WTC11 (cell line): ENCODE data around the gene TMEM95. TPM values are rescaled to one million over a fixed set of nuclear protein-coding genes. Genes with fewer than 3 reads are reported as not detected.

Experiments used
- ATAC-seq: fragments of 200-7000 bp; cut with Tn5 transposase; 2 replicates; pipeline ENCODE4 v1.10.0; 2021; ENCODE audit warnings: mild to moderate bottlenecking, moderate library complexity
- CTCF ChIA-PET: fragments of 300-600 bp; sonication (Branson Sonifier 250); formaldehyde crosslinking; loops from one replicate; lab custom pipeline; 2021; ENCODE audit warnings: antibody characterized with exemption; lab: Charles Lee
- POLR2A ChIA-PET: fragments of 350-600 bp; sonication (Branson Sonifier 250); formaldehyde crosslinking; loops from one replicate; lab custom pipeline; 2021; ENCODE audit warnings: antibody characterized with exemption; lab: Charles Lee
- DNase-seq: peaks from one replicate; pipeline ENCODE4 v3.0.0; 2021; ENCODE audit warnings: low spot score
- H3K27ac Mint-ChIP-seq: 2 replicates; pipeline ENCODE4 v1.8.0; 2021; ENCODE audit warnings: mixed read lengths
- H3K27me3 Mint-ChIP-seq: 2 replicates; pipeline ENCODE4 v1.8.0; 2021; ENCODE audit warnings: low read depth, mild to moderate bottlenecking, moderate library complexity, mixed read lengths
- H3K36me3 Mint-ChIP-seq: 2 replicates; pipeline ENCODE4 v1.8.0; 2021; ENCODE audit warnings: mixed read lengths
- H3K4me1 Mint-ChIP-seq: 2 replicates; pipeline ENCODE4 v1.8.0; 2022; ENCODE audit warnings: mixed read lengths
- H3K4me3 Mint-ChIP-seq: 2 replicates; pipeline ENCODE4 v1.8.0; 2021; ENCODE audit warnings: mild to moderate bottlenecking, moderate library complexity, mixed read lengths
- H3K9me3 Mint-ChIP-seq: 2 replicates; pipeline ENCODE4 v1.8.0; 2021; ENCODE audit warnings: mixed read lengths
- ATF1 ChIP-seq: sonication (generic); formaldehyde crosslinking; IDR thresholded peaks from 2 replicates; pipeline ENCODE4 v1.8.1; 2023; ENCODE audit warnings: mild to moderate bottlenecking, moderate library complexity, missing genetic modification reagents
- ELF4 ChIP-seq: sonication (generic); formaldehyde crosslinking; IDR thresholded peaks from 2 replicates; pipeline ENCODE4 v1.8.1; 2022; ENCODE audit warnings: low read depth, mild to moderate bottlenecking, moderate library complexity, missing genetic modification reagents
- ETV6 ChIP-seq: sonication (generic); formaldehyde crosslinking; IDR thresholded peaks from 2 replicates; pipeline ENCODE4 v1.8.1; 2022; ENCODE audit warnings: mild to moderate bottlenecking, missing genetic modification reagents
- FOXK1 ChIP-seq: sonication (generic); formaldehyde crosslinking; IDR thresholded peaks from 2 replicates; pipeline ENCODE4 v1.8.0; 2022; ENCODE audit warnings: mild to moderate bottlenecking, moderate library complexity, missing genetic modification reagents
- GABPB1 ChIP-seq: sonication (generic); formaldehyde crosslinking; IDR thresholded peaks from 2 replicates; pipeline ENCODE4 v1.8.1; 2023; ENCODE audit warnings: mild to moderate bottlenecking, missing genetic modification reagents
- GRHL2 ChIP-seq: fragments of 250-450 bp; sonication (Bioruptor Pico); IDR thresholded peaks from 2 replicates; pipeline ENCODE4 v1.8.0; 2022; ENCODE audit warnings: mild to moderate bottlenecking, moderate library complexity; ENCODE audit not compliant: insufficient replicate concordance, severe bottlenecking
- PREB ChIP-seq: sonication (generic); formaldehyde crosslinking; IDR thresholded peaks from 2 replicates; pipeline ENCODE4 v1.8.1; 2022; ENCODE audit warnings: mild to moderate bottlenecking, missing genetic modification reagents, moderate library complexity, borderline replicate concordance
- SP1 ChIP-seq: sonication (generic); formaldehyde crosslinking; conservative IDR thresholded peaks from 2 replicates; pipeline ENCODE4 v1.8.1; 2022; ENCODE audit warnings: missing genetic modification reagents
- STAT6 ChIP-seq: sonication (generic); formaldehyde crosslinking; conservative IDR thresholded peaks from 2 replicates; pipeline ENCODE4 v1.8.1; 2023; ENCODE audit warnings: mild to moderate bottlenecking, low read depth, missing genetic modification reagents, moderate library complexity
- TEAD4 ChIP-seq: sonication (generic); formaldehyde crosslinking; IDR thresholded peaks from 2 replicates; pipeline ENCODE4 v1.8.0; 2022; ENCODE audit warnings: mild to moderate bottlenecking, missing genetic modification reagents
- USF1 ChIP-seq: sonication (generic); formaldehyde crosslinking; IDR thresholded peaks from 2 replicates; pipeline ENCODE4 v1.8.0; 2022; ENCODE audit warnings: mild to moderate bottlenecking, missing genetic modification reagents
- ZNF423 ChIP-seq: fragments of 250-450 bp; sonication (Bioruptor Pico); IDR thresholded peaks from 2 replicates; pipeline ENCODE4 v2.1.2; 2022; ENCODE audit warnings: mild to moderate bottlenecking, moderate library complexity
- ZNF532 ChIP-seq: fragments of 250-450 bp; sonication (Bioruptor Pico); IDR thresholded peaks from 2 replicates; pipeline ENCODE4 v1.9.0; 2021; ENCODE audit warnings: mild to moderate bottlenecking, borderline replicate concordance
- total RNA-seq: library from RNA; stranded (reverse); gene quantifications from 3 replicates; pipeline ENCODE4 v1.2.3, GENCODE V29; 2021
- TF ChIP-seq, protein P1 (sequence below): fragments of 250-450 bp; sonication (Bioruptor Pico); conservative IDR thresholded peaks from 2 replicates; pipeline ENCODE4 v1.9.0; 2021; ENCODE audit warnings: mild to moderate bottlenecking
- TF ChIP-seq, protein P2 (sequence below): sonication (generic); formaldehyde crosslinking; IDR thresholded peaks from 2 replicates; pipeline ENCODE4 v1.8.0; 2022; ENCODE audit warnings: mild to moderate bottlenecking, missing genetic modification reagents

The TMEM95 gene
- total RNA-seq, 1 experiment from 2014 or later, result not detected

GRCh38 chr17:7379134-7379533 lies 24.2 kb downstream of the TMEM95 start:
- POLR2A ChIA-PET, result no interaction called here
- Mint-ChIP-seq H3K4me3 (no peak overlapping the region), H3K4me1 (peaks cover 22% of the 10 kb centered on the region), H3K36me3 (no peaks in the 10 kb centered on the region; the same call in 1 of the 2 replicates), H3K27ac (no peak overlapping the region), H3K9me3 (peaks cover 8% of the 10 kb centered on the region), H3K27me3 (peaks cover 49% of the 10 kb centered on the region)
- ATAC-seq, result no peak
- no peak for DNase-seq
- CTCF ChIA-PET, result no interaction called here
- TF ChIP-seq ATF1 (CRISPR knock-in tag), result no peak

DNA sequence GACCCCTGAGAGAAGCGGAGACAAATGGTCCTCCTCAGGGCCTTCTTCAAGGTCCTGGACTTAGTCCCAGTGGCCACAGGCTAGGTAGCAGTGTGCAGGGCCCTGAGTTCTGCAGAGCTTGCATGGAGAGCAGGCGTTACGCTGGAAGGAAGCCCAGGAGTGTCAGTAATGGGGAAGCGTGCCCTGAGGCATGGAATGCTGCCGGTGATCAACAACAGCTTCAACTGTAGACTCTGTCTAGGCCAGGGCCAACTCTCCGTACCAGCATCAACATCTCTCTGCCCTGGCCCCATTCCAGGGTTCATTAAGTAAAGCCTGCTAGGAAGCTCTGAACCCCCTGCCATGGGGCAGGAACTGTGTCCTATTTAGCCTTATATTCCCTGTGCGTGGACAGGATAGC lies 25.4 kb downstream of the TMEM95 start:
- Mint-ChIP-seq H3K27ac (no peak overlapping the region), H3K27me3 (peaks cover 49% of the 10 kb centered on the region)
- DNase-seq, result peak; percentile 28

GRCh38 chr17:7380855-7381683 lies 26.1 kb downstream of the TMEM95 start, which contains the start of gene TNK1:
Gene TNK1, plus strand, starts transcription at chr17:7381089. Its CDS starts 1,838 bp downstream, at chr17:7382927.
- POLR2A ChIA-PET, result interaction anchor here (0.6 to 1.0 kb wide), 2 partner anchors 13 to 51 kb away, joined by 3 to 4 read pairs; no protein-coding TSS in a partner anchor
- H3K4me1 Mint-ChIP-seq, result peaks cover 26% of the 10 kb centered on the region
- H3K36me3 Mint-ChIP-seq, result no peaks in the 10 kb centered on the region; the same call in none of the 2 replicates
- peaks cover 49% of the 10 kb centered on the region for H3K27me3 Mint-ChIP-seq
- H3K4me3 Mint-ChIP-seq, result peak within 1 kb of the TSS; percentile 76
- H3K27ac Mint-ChIP-seq, result no peak within 1 kb of the TSS
- CTCF ChIA-PET, result interaction anchor here (0.7 to 2.6 kb wide), 17 partner anchors 10 to 335 kb away, joined by 3 to 20 read pairs (median 3); partner anchors contain the start of genes PLSCR3, SLC2A4, SPEM1 and TMEM102
- H3K9me3 Mint-ChIP-seq, result peaks cover 8% of the 10 kb centered on the region
- peak; percentile 54 for DNase-seq
- peak; percentile 23 for ATAC-seq
- peak; percentile 38; the same call in 1 of the 2 replicates for TF ChIP-seq FOXK1 (CRISPR knock-in tag)
- TF ChIP-seq STAT6 (CRISPR knock-in tag), result no peak
- TF ChIP-seq USF1 (CRISPR knock-in tag), result peak; percentile 16; the same call in 1 of the 2 replicates
- TF ChIP-seq ZNF423 (CRISPR knock-in tag), result 0 out of 2 replicates have a peak, but pooled peaks have one; percentile 22
- TF ChIP-seq ZNF532 (CRISPR knock-in tag), result no peak
- TF ChIP-seq, protein P1, sequence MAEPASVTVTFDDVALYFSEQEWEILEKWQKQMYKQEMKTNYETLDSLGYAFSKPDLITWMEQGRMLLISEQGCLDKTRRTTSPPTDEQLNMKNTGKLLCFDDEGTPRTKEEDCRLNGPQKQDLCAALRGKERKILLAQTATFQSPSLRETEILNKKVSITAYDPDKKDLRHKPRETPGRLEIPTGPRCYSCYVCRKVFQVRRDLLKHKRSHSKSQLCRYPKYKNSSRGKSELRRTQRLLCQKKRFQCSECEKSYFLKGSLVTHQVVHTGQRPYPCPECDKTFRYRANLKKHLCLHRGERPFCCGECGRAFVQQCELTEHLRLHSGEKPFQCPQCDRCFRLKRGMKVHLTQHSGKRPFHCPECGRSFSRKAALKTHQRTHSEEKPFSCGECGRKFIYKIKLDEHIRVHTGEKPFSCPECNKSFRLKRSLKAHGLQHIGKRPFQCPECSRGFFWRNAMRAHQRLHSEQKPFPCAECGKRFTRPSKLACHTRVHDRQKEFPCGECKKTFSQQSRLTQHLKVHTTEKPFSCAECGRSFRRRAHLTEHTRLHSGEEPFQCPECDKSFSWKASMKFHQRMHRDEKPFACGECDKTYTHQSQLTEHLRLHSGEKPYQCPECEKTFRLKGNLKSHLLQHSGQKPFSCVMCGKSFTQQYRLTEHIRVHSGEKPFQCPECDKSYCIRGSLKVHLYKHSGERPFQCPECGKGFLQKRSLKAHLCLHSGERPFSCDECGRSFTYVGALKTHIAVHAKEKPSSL (CRISPR knock-in tag), result no peak
- peak; percentile 47; the same call in 1 of the 2 replicates for TF ChIP-seq SP1
- no peak for TF ChIP-seq PREB (CRISPR knock-in tag)
- TF ChIP-seq TEAD4, result peak; percentile 39; the same call in 1 of the 2 replicates
- 0 out of 2 replicates have a peak, but pooled peaks have one; percentile 40 for TF ChIP-seq ETV6 (CRISPR knock-in tag)
- TF ChIP-seq ELF4 (CRISPR knock-in tag), result no peak
- TF ChIP-seq GABPB1, result no peak

More for the DNA sequence above, 25.4 kb downstream of the TMEM95 start:
- Mint-ChIP-seq H3K4me1 (peaks cover 26% of the 10 kb centered on the region), H3K36me3 (no peaks in the 10 kb centered on the region; the same call in none of the 2 replicates), H3K4me3 (peak overlapping the region; percentile 76), H3K9me3 (peaks cover 8% of the 10 kb centered on the region)
- 0 out of 2 replicates have a peak, but pooled peaks have one; percentile 1 for ATAC-seq
- CTCF ChIA-PET, result interaction anchor here (0.7 to 2.6 kb wide), 14 partner anchors 9 to 334 kb away, joined by 3 to 20 read pairs (median 3); partner anchors contain the start of genes PLSCR3, SLC2A4, SPEM1 and TMEM102
- POLR2A ChIA-PET, result interaction anchor here (0.6 to 1.0 kb wide), 2 partner anchors 12 to 50 kb away, joined by 3 to 4 read pairs; no protein-coding TSS in a partner anchor
- TF ChIP-seq, protein P2, sequence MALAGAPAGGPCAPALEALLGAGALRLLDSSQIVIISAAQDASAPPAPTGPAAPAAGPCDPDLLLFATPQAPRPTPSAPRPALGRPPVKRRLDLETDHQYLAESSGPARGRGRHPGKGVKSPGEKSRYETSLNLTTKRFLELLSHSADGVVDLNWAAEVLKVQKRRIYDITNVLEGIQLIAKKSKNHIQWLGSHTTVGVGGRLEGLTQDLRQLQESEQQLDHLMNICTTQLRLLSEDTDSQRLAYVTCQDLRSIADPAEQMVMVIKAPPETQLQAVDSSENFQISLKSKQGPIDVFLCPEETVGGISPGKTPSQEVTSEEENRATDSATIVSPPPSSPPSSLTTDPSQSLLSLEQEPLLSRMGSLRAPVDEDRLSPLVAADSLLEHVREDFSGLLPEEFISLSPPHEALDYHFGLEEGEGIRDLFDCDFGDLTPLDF (CRISPR knock-in tag), result no peak
- no peak for TF ChIP-seq GRHL2
